ENCODE results near the gene AGBL5. TPM values are rescaled to one million over a fixed set of nuclear protein-coding genes. Genes with fewer than 3 reads are reported as not detected.
"Not testable (repeated sequence)": the region's sequence is repeated elsewhere in the genome, so short reads cannot be mapped to it uniquely, and the experiment has no call there.

The AGBL5 gene
- total RNA-seq, 1 experiment from 2014 or later, result 28.1 TPM

- DNase-seq (ENCODE audit: low spot score), result peak; percentile 41
These were observed 606 bp downstream of the AGBL5 start for GRCh38 chr2:27051902-27052645.

- DNase-seq (ENCODE audit: low spot score), result no peak
These were observed 1.9 kb downstream of the AGBL5 start for GRCh38 chr2:27053321-27053720.

GRCh38 chr2:27053776-27054175 lies 2.3 kb downstream of the AGBL5 start:
- no peak for DNase-seq (ENCODE audit: low spot score)

- no peak for DNase-seq (ENCODE audit: low spot score)
These were observed 3.3 kb downstream of the AGBL5 start for GRCh38 chr2:27054721-27055120.

GRCh38 chr2:27057184-27057583 lies 5.7 kb downstream of the AGBL5 start:
- no peak for DNase-seq (ENCODE audit: low spot score)

DNA sequence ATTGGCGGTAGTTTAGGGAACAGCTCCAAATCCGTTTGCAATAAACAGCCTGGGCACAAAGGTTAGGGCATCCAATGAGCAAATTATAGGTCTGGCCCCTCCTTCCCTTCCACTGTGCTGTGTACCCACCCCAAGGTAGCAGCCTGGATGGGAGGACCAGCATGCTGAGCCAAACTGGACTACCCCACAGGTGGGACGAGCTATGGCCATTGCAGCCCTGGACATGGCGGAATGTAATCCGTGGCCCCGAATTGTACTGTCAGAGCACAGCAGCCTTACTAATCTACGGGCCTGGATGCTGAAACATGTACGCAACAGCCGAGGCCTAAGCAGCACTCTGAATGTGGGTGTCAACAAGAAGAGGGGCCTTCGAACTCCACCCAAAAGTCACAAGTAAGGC lies 6.7 kb downstream of the AGBL5 start:
- no peak for DNase-seq (ENCODE audit: low spot score)

- no peak for DNase-seq (ENCODE audit: low spot score)
These were observed 7.8 kb downstream of the AGBL5 start for GRCh38 chr2:27059141-27059820.

- DNase-seq (ENCODE audit: low spot score), result no peak
These were observed 8.9 kb downstream of the AGBL5 start for GRCh38 chr2:27060323-27060722.

DNA sequence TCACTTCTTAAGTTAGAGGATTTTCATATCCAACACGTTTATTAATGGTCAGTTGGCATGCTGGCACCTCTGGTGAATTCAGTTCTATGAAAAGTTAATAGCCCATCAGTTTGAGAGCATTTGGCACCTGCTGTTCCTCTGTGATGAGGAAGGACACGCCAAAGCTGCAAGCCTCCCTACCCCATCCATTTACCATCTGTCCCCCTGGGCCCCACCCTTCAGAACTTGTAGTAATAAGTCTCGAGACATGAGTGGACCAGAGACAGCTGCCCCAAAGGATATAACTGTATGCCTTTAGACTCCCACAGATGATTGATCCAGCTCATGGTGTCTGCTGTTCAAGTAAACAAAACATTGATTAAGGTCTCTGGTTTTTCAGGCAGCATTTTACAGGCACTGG lies 13.7 kb downstream of the AGBL5 start:
- no peak for DNase-seq (ENCODE audit: low spot score)

DNA sequence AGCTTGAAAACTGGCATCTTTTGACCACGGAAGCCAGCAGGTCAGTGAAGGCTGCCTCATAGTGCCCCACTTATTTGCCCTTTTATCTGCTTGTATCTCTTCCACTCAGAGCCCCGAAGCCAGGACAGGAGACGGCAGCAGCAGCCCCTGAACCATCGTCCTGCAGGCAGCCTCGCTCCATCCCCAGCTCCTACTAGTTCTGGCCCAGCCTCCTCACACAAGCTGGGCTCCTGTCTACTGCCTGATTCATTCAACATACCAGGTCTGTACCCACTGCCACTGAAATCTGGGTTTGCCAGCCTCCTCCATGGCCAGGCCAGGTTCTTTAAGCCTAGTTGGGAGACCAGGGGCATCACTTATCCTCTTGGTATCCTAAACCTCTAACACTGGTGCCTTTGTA lies 15.9 kb downstream of the AGBL5 start:
- DNase-seq (ENCODE audit: low spot score), result no peak

DNA sequence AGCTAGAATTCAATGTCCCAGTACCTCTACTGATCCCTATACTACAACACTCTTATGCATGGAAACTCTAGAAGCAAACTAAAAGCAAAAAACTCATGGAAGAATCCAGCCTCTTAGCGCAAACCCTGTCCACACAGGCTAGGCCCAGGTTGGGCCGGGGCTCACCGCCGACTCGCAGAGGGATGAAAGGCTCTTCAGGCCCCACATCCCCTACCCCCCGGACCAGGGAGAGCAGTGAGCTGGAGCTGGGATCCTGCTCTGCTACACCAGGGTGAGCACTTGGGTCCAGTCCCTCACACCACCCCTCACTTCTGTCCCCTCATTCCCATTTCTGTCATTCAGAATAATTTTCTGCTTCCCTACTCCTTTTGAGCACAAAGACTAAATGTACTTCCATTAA lies 18.0 kb downstream of the AGBL5 start:
- no peak for DNase-seq (ENCODE audit: low spot score)

GRCh38 chr2:27069961-27070618 lies 18.6 kb downstream of the AGBL5 start:
- no peak for DNase-seq (ENCODE audit: low spot score)

DNA sequence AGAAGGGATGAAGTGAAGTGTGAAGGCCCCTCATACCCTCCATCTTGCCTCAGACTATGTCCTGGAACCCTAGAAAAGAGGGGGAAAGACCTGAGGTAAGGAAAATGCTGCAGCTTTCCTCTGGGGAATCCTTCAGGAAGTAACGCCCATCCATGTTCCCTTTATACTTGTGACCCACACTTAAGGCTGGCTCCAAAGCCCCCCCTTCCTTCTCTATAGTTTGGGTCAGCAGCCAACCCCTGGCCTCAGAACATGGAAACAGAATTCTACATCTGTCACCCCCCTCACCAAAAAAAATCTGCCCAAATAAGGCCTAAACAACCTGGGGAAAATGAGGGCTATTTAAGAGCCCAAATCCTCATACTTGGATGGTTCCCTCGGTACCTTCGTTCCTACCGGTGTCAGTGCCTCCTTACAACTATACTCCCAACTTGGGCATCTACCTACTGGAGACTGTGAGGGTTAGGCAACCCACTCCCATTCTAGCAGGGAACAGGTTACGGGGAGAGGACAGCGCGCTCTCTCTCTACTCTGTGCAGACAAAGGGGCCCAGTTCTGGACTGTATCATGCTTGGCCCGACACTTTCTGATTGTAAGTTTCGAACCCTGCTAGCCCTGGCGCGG lies 19.3 kb downstream of the AGBL5 start:
- DNase-seq (ENCODE audit: low spot score), result no peak

- peak; percentile 92 for DNase-seq (ENCODE audit: low spot score)
These were observed 20.0 kb downstream of the AGBL5 start, which contains the start of gene OST4 for GRCh38 chr2:27071277-27071989. OST4 (minus strand) TSS chr2:27071654.

DNA sequence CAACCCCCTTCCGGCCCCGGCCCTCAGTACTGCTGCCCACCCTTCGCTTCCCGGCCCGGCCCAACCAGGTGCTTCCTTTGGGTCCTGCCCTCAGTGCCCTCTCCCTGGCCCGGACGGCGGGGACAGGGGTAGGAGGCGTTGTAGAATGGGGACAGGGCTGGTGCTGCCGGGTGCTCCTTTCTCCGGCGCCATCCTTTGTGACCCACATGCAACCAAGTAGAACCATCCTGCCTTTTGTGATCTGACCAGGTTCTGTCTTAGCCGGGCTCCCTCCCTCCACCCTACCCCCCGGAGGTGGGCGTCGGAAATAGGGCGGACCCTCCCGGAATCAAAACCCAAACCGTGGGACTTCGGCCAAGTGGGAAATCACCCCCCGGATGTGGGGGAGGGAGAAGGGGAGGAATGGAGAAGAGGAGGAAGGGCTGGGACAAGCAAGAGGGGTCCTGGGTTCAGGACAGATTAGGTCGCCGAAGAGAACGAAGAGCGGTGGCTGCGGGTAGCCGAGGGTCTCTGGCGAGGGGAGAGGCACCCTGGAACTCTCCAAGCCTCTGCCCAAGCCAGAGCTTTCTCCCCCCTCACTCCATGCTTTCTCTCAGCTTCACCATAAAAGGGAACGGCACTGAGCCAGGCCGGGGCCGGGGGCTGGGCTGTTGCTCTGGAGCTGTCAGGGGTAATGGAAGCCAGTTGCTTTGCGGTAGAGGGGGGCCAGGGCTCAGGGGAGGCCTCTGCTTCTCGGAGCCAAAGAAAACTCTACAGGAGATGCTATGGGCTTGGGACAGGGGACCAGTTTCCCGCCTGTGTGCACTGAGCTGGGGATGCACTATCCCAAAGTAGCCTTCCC lies 20.7 kb downstream of the AGBL5 start:
- DNase-seq (ENCODE audit: low spot score), result no peak

- DNase-seq (ENCODE audit: low spot score), result no peak
These were observed 21.5 kb downstream of the AGBL5 start for GRCh38 chr2:27072920-27073319.

- DNase-seq (ENCODE audit: low spot score), result no peak
These were observed 22.3 kb downstream of the AGBL5 start for GRCh38 chr2:27073782-27074181.

DNA sequence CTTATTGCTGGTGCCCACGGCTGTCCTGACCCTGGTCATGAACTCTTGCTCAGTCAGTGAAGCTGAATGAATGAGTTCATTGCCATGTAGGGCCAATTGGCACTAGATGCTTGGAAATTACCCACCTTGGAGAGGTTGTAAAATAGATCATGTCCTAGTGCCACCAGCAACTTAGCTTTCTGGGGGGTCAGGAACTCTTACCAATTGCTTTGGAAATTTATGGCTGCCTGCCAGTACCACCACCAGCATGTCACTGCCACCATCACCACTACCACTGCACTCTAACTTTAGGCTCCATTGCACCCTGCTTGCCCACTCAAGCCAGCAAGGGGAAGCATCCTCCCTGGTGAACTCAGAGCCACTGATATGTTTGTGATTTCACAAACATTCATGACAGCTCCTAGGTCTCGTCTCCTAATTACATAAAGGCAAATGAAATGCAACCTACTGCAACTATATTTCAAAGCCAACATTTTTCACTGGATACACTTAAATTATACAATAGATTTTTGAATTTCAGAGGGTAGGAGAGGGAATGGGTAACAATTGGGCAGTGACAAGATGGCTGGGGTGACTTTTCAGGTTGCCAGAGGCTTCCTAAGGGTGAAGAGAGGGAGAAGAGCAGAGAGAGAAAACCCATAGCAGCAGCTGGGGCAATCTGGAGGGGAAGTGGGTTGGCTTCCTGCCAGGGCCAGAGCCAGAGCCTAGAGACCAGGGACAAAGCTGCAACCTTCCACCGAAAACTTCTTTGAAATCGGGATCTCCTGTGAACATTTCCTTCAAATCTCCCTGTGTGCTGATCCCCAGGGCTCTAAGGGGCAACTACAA lies 23.5 kb downstream of the AGBL5 start:
- no peak for DNase-seq (ENCODE audit: low spot score)

- not testable (repeated sequence) for DNase-seq (ENCODE audit: low spot score)
These were observed 24.1 kb downstream of the AGBL5 start for GRCh38 chr2:27075566-27075871.

GRCh38 chr2:27076323-27076722 lies 24.9 kb downstream of the AGBL5 start:
- no peak for DNase-seq (ENCODE audit: low spot score)

All from HT-29 (cell line).